Ishikawa (cell line): ENCODE data around the gene DYNLT2.

Source experiments
- CEBPB ChIP-seq: IDR thresholded peaks from 2 replicates; pipeline ENCODE4 v1.6.1; 2012
- CREB1 ChIP-seq: IDR thresholded peaks from 2 replicates; pipeline ENCODE4 v1.6.1; 2012; ENCODE audit warnings: low read depth
- EGR1 ChIP-seq: IDR thresholded peaks from 2 replicates; pipeline ENCODE4 v1.6.1; 2012
- EP300 ChIP-seq: IDR thresholded peaks from 2 replicates; pipeline ENCODE4 v1.6.1; 2012; ENCODE audit warnings: borderline replicate concordance
- FOXM1 ChIP-seq: IDR thresholded peaks from 2 replicates; pipeline ENCODE4 v1.6.1; 2012; ENCODE audit warnings: low read depth, borderline replicate concordance
- NFIC ChIP-seq: IDR thresholded peaks from 2 replicates; pipeline ENCODE4 v1.6.1; 2012
- RAD21 ChIP-seq: IDR thresholded peaks from 2 replicates; pipeline ENCODE4 v1.6.1; 2012; ENCODE audit warnings: low read depth
- TAF1 ChIP-seq: IDR thresholded peaks from 2 replicates; pipeline ENCODE4 v1.6.1; 2012; ENCODE audit warnings: low read depth, mild to moderate bottlenecking
- TCF12 ChIP-seq: IDR thresholded peaks from 2 replicates; pipeline ENCODE4 v1.6.1; 2012; ENCODE audit warnings: low read depth
- TEAD4 ChIP-seq: IDR thresholded peaks from 2 replicates; pipeline ENCODE4 v1.6.1; 2012
- YY1 ChIP-seq: IDR thresholded peaks from 2 replicates; pipeline ENCODE4 v1.6.1; 2012; ENCODE audit warnings: low read depth
- ZBTB7A ChIP-seq: IDR thresholded peaks from 2 replicates; pipeline ENCODE4 v1.6.1; 2012; ENCODE audit warnings: low read depth
- TF ChIP-seq, protein P1 (sequence below): IDR thresholded peaks from 2 replicates; pipeline ENCODE4 v1.6.1; 2012; ENCODE audit warnings: low read depth, mild to moderate bottlenecking
- TF ChIP-seq, protein P2 (sequence below): IDR thresholded peaks from 2 replicates; pipeline ENCODE4 v1.6.1; 2012
- TF ChIP-seq, protein P3 (sequence below): IDR thresholded peaks from 2 replicates; pipeline ENCODE4 v1.6.1; 2012

DYNLT2 gene

DNA sequence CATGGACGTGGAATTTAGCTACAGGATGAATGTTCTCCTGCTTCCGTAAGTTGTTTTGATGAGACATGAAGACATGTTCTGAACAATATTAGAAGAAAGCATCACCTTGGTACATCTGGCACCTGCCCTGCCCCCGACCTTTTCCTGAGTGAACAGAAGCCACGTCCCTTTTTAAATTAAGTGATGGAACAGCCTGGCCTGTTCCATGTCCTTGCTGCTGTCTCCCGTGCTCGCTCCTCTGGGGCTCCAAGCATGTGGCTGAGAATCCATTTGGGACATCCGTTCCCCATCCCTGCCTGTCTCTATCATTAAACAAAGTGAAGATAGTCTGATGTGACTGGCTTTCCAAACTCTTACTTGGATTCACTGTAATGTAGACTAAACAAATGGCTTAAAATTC lies 36.4 kb upstream of the DYNLT2 start:
- TF ChIP-seq TAF1 (no peak), RAD21 (no peak), ZBTB7A (no peak), FOXM1 (no peak), EP300 (no peak), CEBPB (no peak), CREB1 (no peak)

DNA sequence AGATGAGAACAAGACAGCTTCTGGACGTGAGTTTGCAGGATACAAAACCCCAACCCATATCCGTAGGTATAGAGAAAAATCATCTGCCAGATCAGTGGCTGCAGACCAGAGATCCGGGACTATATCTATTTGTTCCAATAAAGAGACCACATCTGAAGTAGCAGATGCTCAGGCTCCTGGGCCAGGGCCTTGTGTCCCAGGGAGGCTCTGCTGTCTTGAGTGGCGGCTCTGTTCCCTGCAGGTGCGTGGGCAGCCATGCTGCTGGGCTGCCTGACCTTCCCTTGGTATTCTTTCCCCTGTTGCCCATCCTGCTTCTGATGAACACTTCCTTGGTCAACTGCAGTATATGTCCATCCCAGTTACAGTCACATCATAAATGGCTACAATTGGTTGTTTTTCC lies 35.0 kb upstream of the DYNLT2 start:
- no peak for TF ChIP-seq EP300
- TF ChIP-seq ZBTB7A: no peak

DNA sequence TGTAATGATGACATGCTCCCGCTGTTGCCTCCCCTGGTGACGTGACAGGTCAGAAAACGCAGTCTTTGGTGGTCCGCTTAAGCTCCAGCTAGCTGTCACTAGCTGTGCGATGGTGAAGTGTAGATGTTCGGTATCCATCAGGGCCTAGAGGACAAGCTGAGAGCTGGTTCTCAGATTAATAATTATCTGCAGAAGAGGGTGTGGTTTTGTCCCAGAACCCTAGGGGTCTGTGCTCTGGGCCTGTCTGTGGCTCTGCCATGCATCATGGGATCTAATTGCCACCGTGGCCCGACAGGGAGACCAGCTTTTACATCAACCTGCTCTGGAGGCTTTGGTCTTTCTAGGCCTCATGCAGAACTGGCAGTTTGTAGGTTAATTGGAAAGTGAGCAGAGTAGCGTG lies 34.2 kb upstream of the DYNLT2 start:
- TF ChIP-seq CEBPB (no peak), EGR1 (no peak), TAF1 (no peak), FOXM1 (no peak), TEAD4 (no peak), YY1 (no peak)
- TF ChIP-seq, protein P1, sequence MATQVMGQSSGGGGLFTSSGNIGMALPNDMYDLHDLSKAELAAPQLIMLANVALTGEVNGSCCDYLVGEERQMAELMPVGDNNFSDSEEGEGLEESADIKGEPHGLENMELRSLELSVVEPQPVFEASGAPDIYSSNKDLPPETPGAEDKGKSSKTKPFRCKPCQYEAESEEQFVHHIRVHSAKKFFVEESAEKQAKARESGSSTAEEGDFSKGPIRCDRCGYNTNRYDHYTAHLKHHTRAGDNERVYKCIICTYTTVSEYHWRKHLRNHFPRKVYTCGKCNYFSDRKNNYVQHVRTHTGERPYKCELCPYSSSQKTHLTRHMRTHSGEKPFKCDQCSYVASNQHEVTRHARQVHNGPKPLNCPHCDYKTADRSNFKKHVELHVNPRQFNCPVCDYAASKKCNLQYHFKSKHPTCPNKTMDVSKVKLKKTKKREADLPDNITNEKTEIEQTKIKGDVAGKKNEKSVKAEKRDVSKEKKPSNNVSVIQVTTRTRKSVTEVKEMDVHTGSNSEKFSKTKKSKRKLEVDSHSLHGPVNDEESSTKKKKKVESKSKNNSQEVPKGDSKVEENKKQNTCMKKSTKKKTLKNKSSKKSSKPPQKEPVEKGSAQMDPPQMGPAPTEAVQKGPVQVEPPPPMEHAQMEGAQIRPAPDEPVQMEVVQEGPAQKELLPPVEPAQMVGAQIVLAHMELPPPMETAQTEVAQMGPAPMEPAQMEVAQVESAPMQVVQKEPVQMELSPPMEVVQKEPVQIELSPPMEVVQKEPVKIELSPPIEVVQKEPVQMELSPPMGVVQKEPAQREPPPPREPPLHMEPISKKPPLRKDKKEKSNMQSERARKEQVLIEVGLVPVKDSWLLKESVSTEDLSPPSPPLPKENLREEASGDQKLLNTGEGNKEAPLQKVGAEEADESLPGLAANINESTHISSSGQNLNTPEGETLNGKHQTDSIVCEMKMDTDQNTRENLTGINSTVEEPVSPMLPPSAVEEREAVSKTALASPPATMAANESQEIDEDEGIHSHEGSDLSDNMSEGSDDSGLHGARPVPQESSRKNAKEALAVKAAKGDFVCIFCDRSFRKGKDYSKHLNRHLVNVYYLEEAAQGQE: no peak
- TF ChIP-seq, protein P2, sequence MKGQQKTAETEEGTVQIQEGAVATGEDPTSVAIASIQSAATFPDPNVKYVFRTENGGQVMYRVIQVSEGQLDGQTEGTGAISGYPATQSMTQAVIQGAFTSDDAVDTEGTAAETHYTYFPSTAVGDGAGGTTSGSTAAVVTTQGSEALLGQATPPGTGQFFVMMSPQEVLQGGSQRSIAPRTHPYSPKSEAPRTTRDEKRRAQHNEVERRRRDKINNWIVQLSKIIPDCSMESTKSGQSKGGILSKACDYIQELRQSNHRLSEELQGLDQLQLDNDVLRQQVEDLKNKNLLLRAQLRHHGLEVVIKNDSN: no peak
- TF ChIP-seq, protein P3, sequence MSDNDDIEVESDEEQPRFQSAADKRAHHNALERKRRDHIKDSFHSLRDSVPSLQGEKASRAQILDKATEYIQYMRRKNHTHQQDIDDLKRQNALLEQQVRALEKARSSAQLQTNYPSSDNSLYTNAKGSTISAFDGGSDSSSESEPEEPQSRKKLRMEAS: no peak

DNA sequence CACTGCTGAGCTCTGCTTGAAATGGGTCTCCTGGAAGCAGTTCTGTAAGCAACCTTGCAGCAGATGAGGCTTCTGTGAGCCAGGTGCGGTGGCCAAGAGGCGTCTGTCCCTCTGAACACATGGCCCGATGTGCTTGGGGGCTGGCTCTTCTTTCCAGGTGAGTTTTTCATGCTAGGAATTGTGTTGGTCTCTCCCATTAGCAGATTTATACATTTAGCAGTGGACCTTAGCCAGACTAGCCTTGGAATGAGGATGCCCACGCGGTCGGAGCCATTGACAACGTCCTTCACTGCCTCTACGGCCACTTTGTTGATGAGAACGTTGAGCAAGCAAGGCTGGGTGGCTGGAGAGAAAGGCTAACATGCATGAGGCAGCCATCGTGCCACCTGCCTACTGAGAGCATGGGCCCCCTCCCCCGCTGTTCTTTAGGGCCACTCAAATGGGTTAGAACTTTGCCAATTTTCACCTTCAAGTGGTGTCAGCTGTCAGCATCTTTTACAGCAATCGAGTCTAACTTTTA lies 33.5 kb upstream of the DYNLT2 start:
- TF ChIP-seq FOXM1 (no peak), TEAD4 (no peak), EP300 (no peak), EGR1 (no peak), YY1 (no peak), CREB1 (no peak), CEBPB (no peak), ZBTB7A (no peak), TCF12 (no peak), RAD21 (no peak), NFIC (no peak), TAF1 (no peak)
- TF ChIP-seq, protein P2: no peak
- TF ChIP-seq, protein P3: no peak
- TF ChIP-seq, protein P1: no peak

DNA sequence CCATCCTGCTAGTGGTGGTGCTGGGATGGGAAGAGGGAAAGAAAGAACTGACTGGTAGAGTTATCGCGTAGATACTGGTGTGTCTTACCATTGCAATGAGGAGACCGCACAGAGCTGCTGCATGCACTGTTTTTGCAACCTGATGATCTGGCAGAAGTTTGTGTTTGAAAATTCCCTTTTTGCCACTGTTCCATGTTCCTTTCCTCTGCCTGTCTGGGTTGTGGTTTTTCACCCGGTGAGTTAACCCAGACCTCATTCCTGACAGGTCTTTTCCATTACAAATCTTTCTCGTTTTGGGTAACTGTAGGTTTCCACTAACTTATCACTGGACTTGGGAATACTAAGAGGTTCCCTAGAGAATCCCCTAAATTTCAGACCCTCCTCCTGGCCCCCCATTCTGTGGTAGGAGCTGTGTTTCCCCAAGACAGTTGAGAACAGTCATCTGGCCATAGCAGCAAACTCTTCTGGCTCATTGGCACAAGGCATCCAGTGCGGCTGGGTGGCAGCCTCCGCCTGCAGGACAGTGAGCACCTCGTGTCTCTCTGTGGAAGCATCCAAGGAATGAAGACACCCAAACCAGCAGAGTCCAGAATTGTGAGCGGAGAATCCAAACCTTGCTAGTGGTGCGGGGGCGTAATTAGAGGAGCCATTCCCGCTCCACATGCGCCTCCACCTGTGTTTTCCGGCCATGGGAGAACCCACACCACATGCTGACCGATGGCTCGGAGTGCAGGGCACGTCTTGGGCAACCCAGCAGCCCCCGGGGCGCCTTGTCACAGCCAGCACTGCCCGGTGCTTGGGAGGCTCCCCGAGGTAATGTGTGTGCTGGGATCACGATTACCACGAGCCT lies 32.8 kb upstream of the DYNLT2 start:
- no peak for TF ChIP-seq TEAD4
- TF ChIP-seq, protein P1: no peak
- TF ChIP-seq, protein P3: no peak
- no peak for TF ChIP-seq TAF1
- no peak for TF ChIP-seq RAD21
- TF ChIP-seq EP300: no peak
- TF ChIP-seq EGR1: no peak
- TF ChIP-seq, protein P2: no peak
- TF ChIP-seq TCF12: no peak
- no peak for TF ChIP-seq ZBTB7A
- TF ChIP-seq CREB1: no peak
- no peak for TF ChIP-seq YY1
- no peak for TF ChIP-seq CEBPB
- no peak for TF ChIP-seq FOXM1
- TF ChIP-seq NFIC: no peak
